ENCODE measurements around the gene PGLYRP1. TPM values are rescaled to one million over a fixed set of nuclear protein-coding genes. Genes with fewer than 3 reads are reported as not detected.

The PGLYRP1 gene
- total RNA-seq, 1 experiment from 2014 or later, result not detected

DNA sequence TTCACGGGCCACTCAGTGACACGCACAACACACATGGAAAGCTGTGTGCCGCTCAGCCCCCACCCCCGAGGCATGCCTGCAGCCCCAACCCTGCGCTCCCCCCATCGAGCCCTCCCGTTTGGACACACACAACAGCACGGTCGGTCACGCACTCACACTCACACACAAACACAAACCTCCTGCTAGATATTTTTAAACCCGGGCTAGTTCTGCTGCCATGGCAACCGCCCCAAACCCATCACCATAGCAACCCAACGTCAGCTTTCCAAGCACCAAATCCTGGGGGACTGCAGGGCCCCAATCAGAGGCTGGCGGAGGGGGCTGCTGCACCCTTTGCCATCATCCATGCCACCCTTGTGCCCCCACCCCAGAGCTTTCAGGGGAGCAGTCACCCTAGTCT lies 46.7 kb downstream of the PGLYRP1 start:
- BruUV-seq (replicated peaks), result no TSS peak
- Histone ChIP-seq H3K4me3 (ENCODE audit: low read depth in 2 of 2, low read length in 2 of 2) (no peak overlapping the region), H3K4me1 (ENCODE audit: control insufficient read depth, insufficient read depth, low read length) (0 out of 2 replicates have a peak, but pooled peaks cover 5% of the 10 kb centered on the region), H3K27me3 (ENCODE audit: control insufficient read depth, insufficient read depth, low read length) (no peaks in the 10 kb centered on the region), H3K9me3 (ENCODE audit: control insufficient read depth, insufficient read depth, low read depth, low read length) (no peaks in the 10 kb centered on the region), H3K27ac (ENCODE audit: low read length) (no peak overlapping the region), H3K36me3 (ENCODE audit: control insufficient read depth, insufficient read depth, low read length) (no peaks in the 10 kb centered on the region)
- DNase-seq (ENCODE audit: low read depth, low spot score), result no peak
- in situ Hi-C loops (cut with HindIII; ENCODE audit: low pct_unique_long_range_greater_than_20kb, low sequenced_read_pairs), result no loop called here
- TF ChIP-seq POLR2AphosphoS5 (IDR thresholded peaks at IDR 0.05; ENCODE audit: low read depth, low read length) (no peak), TCF7L2 (IDR thresholded peaks at IDR 0.05; ENCODE audit: low read depth, low read length) (no peak), SIN3A (IDR thresholded peaks at IDR 0.05; ENCODE audit: borderline replicate concordance, insufficient read depth, low read depth, low read length) (no peak)
- TF ChIP-seq, protein P1, sequence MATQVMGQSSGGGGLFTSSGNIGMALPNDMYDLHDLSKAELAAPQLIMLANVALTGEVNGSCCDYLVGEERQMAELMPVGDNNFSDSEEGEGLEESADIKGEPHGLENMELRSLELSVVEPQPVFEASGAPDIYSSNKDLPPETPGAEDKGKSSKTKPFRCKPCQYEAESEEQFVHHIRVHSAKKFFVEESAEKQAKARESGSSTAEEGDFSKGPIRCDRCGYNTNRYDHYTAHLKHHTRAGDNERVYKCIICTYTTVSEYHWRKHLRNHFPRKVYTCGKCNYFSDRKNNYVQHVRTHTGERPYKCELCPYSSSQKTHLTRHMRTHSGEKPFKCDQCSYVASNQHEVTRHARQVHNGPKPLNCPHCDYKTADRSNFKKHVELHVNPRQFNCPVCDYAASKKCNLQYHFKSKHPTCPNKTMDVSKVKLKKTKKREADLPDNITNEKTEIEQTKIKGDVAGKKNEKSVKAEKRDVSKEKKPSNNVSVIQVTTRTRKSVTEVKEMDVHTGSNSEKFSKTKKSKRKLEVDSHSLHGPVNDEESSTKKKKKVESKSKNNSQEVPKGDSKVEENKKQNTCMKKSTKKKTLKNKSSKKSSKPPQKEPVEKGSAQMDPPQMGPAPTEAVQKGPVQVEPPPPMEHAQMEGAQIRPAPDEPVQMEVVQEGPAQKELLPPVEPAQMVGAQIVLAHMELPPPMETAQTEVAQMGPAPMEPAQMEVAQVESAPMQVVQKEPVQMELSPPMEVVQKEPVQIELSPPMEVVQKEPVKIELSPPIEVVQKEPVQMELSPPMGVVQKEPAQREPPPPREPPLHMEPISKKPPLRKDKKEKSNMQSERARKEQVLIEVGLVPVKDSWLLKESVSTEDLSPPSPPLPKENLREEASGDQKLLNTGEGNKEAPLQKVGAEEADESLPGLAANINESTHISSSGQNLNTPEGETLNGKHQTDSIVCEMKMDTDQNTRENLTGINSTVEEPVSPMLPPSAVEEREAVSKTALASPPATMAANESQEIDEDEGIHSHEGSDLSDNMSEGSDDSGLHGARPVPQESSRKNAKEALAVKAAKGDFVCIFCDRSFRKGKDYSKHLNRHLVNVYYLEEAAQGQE (IDR thresholded peaks at IDR 0.05; ENCODE audit: insufficient read depth in 1 of 2, low read depth in 2 of 2, low read length in 1 of 2), result no peak
- TF ChIP-seq, protein P2, sequence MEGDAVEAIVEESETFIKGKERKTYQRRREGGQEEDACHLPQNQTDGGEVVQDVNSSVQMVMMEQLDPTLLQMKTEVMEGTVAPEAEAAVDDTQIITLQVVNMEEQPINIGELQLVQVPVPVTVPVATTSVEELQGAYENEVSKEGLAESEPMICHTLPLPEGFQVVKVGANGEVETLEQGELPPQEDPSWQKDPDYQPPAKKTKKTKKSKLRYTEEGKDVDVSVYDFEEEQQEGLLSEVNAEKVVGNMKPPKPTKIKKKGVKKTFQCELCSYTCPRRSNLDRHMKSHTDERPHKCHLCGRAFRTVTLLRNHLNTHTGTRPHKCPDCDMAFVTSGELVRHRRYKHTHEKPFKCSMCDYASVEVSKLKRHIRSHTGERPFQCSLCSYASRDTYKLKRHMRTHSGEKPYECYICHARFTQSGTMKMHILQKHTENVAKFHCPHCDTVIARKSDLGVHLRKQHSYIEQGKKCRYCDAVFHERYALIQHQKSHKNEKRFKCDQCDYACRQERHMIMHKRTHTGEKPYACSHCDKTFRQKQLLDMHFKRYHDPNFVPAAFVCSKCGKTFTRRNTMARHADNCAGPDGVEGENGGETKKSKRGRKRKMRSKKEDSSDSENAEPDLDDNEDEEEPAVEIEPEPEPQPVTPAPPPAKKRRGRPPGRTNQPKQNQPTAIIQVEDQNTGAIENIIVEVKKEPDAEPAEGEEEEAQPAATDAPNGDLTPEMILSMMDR (IDR thresholded peaks at IDR 0.05), result no peak
- POLR2A ChIA-PET, result no interaction called here
- intact Hi-C loops (cut with micrococcal nuclease; ENCODE audit: unreplicated experiment), result no loop called here
- no peak for ATAC-seq
- CTCF ChIA-PET, result no interaction called here

DNA sequence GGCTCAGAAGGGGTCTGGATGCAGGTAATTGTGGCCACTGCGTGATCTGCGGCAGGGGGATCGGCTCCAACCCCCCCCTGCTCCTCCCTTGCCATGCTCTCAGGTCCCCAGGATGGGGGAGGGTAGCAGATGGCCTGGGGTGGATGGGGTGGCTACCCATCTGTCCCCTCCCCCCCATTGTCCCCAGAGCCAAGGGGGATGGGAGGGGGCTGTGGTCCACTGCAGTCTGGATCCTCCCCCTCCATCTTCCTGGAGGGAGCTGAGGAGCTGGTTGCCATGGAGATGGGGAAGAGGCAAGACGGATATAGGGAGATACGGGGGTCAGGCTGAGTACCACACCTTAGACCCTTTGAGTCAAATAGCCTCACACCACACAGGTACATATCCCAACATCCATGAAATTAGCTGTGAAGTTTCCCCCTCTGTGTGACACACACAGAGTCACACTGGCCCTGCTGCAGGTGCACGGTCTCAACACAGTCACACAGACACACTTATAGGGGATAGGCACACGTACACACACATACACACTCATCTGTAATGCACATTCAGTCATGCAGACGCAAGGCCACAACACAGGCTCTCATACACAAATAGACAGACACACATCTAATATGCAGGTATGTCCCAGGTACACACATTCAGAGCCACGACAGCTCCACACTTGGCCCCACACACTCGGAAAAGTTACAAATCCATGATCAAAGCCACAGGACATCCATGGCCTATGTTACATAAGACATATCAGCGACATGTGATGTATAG lies 47.4 kb downstream of the PGLYRP1 start:
- no peak for ATAC-seq
- H3K27ac ChIP-seq (ENCODE audit: low read length), result no peak overlapping the region
- ChIA-PET POLR2A (no interaction called here), CTCF (no interaction called here)
- no TSS peak for BruUV-seq (replicated peaks)
- H3K36me3 ChIP-seq (ENCODE audit: control insufficient read depth, insufficient read depth, low read length), result no peaks in the 10 kb centered on the region
- 0 out of 2 replicates have a peak, but pooled peaks cover 5% of the 10 kb centered on the region for H3K4me1 ChIP-seq (ENCODE audit: control insufficient read depth, insufficient read depth, low read length)
- in situ Hi-C loops (cut with HindIII; ENCODE audit: low pct_unique_long_range_greater_than_20kb, low sequenced_read_pairs), result no loop called here
- TF ChIP-seq POLR2AphosphoS5 (IDR thresholded peaks at IDR 0.05; ENCODE audit: low read depth, low read length) (no peak), SIN3A (IDR thresholded peaks at IDR 0.05; ENCODE audit: borderline replicate concordance, insufficient read depth, low read depth, low read length) (no peak), TCF7L2 (IDR thresholded peaks at IDR 0.05; ENCODE audit: low read depth, low read length) (no peak)
- TF ChIP-seq, protein P2 (IDR thresholded peaks at IDR 0.05), result no peak
- TF ChIP-seq, protein P1 (IDR thresholded peaks at IDR 0.05; ENCODE audit: insufficient read depth in 1 of 2, low read depth in 2 of 2, low read length in 1 of 2), result no peak
- no peak overlapping the region for H3K4me3 ChIP-seq (ENCODE audit: low read depth in 2 of 2, low read length in 2 of 2)
- intact Hi-C loops (cut with micrococcal nuclease; ENCODE audit: unreplicated experiment), result no loop called here
- no peaks in the 10 kb centered on the region for H3K9me3 ChIP-seq (ENCODE audit: control insufficient read depth, insufficient read depth, low read depth, low read length)
- no peaks in the 10 kb centered on the region for H3K27me3 ChIP-seq (ENCODE audit: control insufficient read depth, insufficient read depth, low read length)
- DNase-seq (ENCODE audit: low read depth, low spot score), result no peak
